Fibroblast of lung (primary cell): ENCODE measurements around the gene ZNF334.

Experiments used
- CTCF ChIP-seq, 2 donors: IDR thresholded peaks in 1 of 2; conservative IDR thresholded peaks in 1 of 2; 1 replicate in 1 of 2; 2 replicates in 1 of 2; pipeline ENCODE4 v1.5.1; 2011 to 2012; ENCODE audit warnings: low read length in 2 of 2, control low read depth in 1 of 2, inconsistent platforms in 1 of 2, low read depth in 1 of 2, mild to moderate bottlenecking in 1 of 2
- EZH2 ChIP-seq: IDR thresholded peaks from 2 replicates; pipeline ENCODE4 v1.5.1; 2012; ENCODE audit warnings: low read length, control low read depth, mild to moderate bottlenecking; ENCODE audit errors: missing control alignments

GRCh38 chr20:46464451-46464850, 48.9 kb downstream of the ZNF334 start:
- TF ChIP-seq CTCF (conservative IDR thresholded peaks at IDR 0.05 in 1 of 2, IDR thresholded peaks at IDR 0.05 in 1 of 2; ENCODE audit: low read depth in 1 of 2, low read length in 2 of 2) = no peak
- no peak for TF ChIP-seq EZH2
